Activated CD8-positive, alpha-beta T cell treated with anti-CD3 and anti-CD28 coated beads, Interleukin-2, amount 10 ng/mL, durations not matched to agents 7 days and 5 days (primary cell): ENCODE data around the gene LSM11. TPM values are rescaled to one million over a fixed set of nuclear protein-coding genes. Genes with fewer than 3 reads are reported as not detected.
A peak's percentile ranks its signal among the peaks of the same experiment; 100 is the strongest.

ENCODE experiments used
- ATAC-seq: fragments of 150-1000 bp; cut with Tn5 transposase; one replicate; pipeline ENCODE4 v1.10.0; 2021; ENCODE audit warnings: moderate library complexity
- CTCF ChIA-PET: fragments of 350-600 bp; sonication (Branson Sonifier 250); formaldehyde crosslinking; loops from one replicate; lab custom pipeline; 2021; ENCODE audit warnings: antibody characterized with exemption; lab: Charles Lee
- POLR2A ChIA-PET: fragments of 350-600 bp; sonication (Branson Sonifier 250); formaldehyde crosslinking; loops from one replicate; lab custom pipeline; 2021; ENCODE audit warnings: antibody characterized with exemption; lab: Charles Lee
- DNase-seq: peaks from one replicate; pipeline ENCODE4 v3.0.0-alpha.2; 2020
- H3K27ac Mint-ChIP-seq: one replicate; pipeline ENCODE4 v1.8.0; 2021; ENCODE audit warnings: mild to moderate bottlenecking, mixed read lengths
- H3K27me3 Mint-ChIP-seq: one replicate; pipeline ENCODE4 v1.8.0; 2021; ENCODE audit warnings: low read depth, mixed read lengths
- H3K36me3 Mint-ChIP-seq: one replicate; pipeline ENCODE4 v1.8.0; 2021; ENCODE audit warnings: low read depth, mixed read lengths
- H3K4me1 Mint-ChIP-seq: one replicate; pipeline ENCODE4 v1.8.0; 2021; ENCODE audit warnings: low read depth, mixed read lengths
- H3K4me3 Mint-ChIP-seq: one replicate; pipeline ENCODE4 v1.8.0; 2021; ENCODE audit warnings: mild to moderate bottlenecking, mixed read lengths
- H3K9me3 Mint-ChIP-seq: one replicate; pipeline ENCODE4 v1.8.0; 2022; ENCODE audit warnings: mixed read lengths; ENCODE audit not compliant: insufficient read depth
- total RNA-seq, 2 experiments: library from RNA; stranded (reverse); gene quantifications; one replicate each; pipeline ENCODE4 v1.2.3, GENCODE V29; 2021

Gene LSM11
- total RNA-seq, 2 experiments from 2014 or later, result 5.7 to 5.8 TPM

GRCh38 chr5:157735991-157736390 is 7.5 kb upstream of the LSM11 start:
- ChIA-PET CTCF (interaction anchor here (0.6 kb wide), 1 partner anchor 772 kb away, joined by 3 read pairs; no protein-coding TSS in a partner anchor), POLR2A (no interaction called here)
- Mint-ChIP-seq H3K27me3 (no peaks in the 10 kb centered on the region), H3K4me3 (no peak overlapping the region), H3K4me1 (peaks cover 18% of the 10 kb centered on the region), H3K9me3 (no peaks in the 10 kb centered on the region), H3K36me3 (peaks cover 22% of the 10 kb centered on the region), H3K27ac (no peak overlapping the region)
- no peak for DNase-seq
- ATAC-seq, result no peak

GRCh38 chr5:157739388-157740228 is 3.9 kb upstream of the LSM11 start:
- ATAC-seq, result no peak
- ChIA-PET CTCF (interaction anchor here (0.8 to 1.2 kb wide), 3 partner anchors 8 to 260 kb away, joined by 3 to 4 read pairs (median 3); no protein-coding TSS in a partner anchor), POLR2A (no interaction called here)
- H3K4me1 Mint-ChIP-seq, result peaks cover 16% of the 10 kb centered on the region
- no peak overlapping the region for H3K27ac Mint-ChIP-seq
- no peak for DNase-seq
- no peaks in the 10 kb centered on the region for H3K27me3 Mint-ChIP-seq
- H3K36me3 Mint-ChIP-seq, result peaks cover 16% of the 10 kb centered on the region
- no peak overlapping the region for H3K4me3 Mint-ChIP-seq
- no peaks in the 10 kb centered on the region for H3K9me3 Mint-ChIP-seq

DNA sequence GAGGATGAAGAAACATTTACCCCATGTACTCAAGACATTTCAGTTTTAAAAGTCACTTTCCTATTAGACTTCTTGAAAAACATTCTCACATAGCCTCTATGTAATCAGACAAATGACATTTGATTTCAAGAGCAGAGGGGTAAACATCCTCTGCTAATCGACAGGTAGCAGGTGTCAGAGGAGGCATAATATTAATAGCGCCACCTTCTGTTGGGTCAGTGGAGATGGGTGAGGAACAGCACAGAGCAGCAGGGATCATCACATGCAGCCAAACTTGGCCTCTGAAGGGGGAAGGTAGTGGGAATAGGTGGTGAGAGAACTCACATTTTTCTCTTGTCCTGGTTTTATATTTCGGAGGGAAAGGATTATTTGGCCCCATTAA is 3.3 kb upstream of the LSM11 start:
- Mint-ChIP-seq H3K4me3 (no peak overlapping the region), H3K27me3 (no peaks in the 10 kb centered on the region), H3K36me3 (peaks cover 16% of the 10 kb centered on the region), H3K4me1 (peaks cover 18% of the 10 kb centered on the region), H3K27ac (no peak overlapping the region), H3K9me3 (no peaks in the 10 kb centered on the region)
- DNase-seq (peak; percentile 48), ATAC-seq (no peak)
- CTCF ChIA-PET, result interaction anchor here (4.1 to 6.1 kb wide), 2 partner anchors 10 to 71 kb away, joined by 50 to 85 read pairs; partner anchors contain the start of genes C5orf52 and THG1L
- POLR2A ChIA-PET, result no interaction called here

- DNase-seq (no peak), ATAC-seq (no peak)
- peaks cover 18% of the 10 kb centered on the region for H3K36me3 Mint-ChIP-seq
- peaks cover 23% of the 10 kb centered on the region for H3K4me1 Mint-ChIP-seq
- no peaks in the 10 kb centered on the region for H3K27me3 Mint-ChIP-seq
- POLR2A ChIA-PET, result interaction anchor here (0.6 to 1.5 kb wide), 2 partner anchors 10 to 54 kb away, joined by 4 read pairs; partner anchors contain the start of gene THG1L
- H3K9me3 Mint-ChIP-seq, result no peaks in the 10 kb centered on the region
- no peak overlapping the region for H3K4me3 Mint-ChIP-seq
- CTCF ChIA-PET, result interaction anchor here (1.0 to 6.1 kb wide), 6 partner anchors 11 to 355 kb away, joined by 3 to 85 read pairs (median 46); partner anchors contain the start of genes C5orf52 and THG1L
- no peak overlapping the region for H3K27ac Mint-ChIP-seq
Measured at GRCh38 chr5:157741131-157741530, 2.4 kb upstream of the LSM11 start.

GRCh38 chr5:157744051-157745011 is 819 bp downstream of the LSM11 start:
- Mint-ChIP-seq H3K4me1 (peaks cover 33% of the 10 kb centered on the region), H3K36me3 (peaks cover 11% of the 10 kb centered on the region), H3K27ac (peak overlapping the region; percentile 89), H3K4me3 (peak overlapping the region; percentile 88), H3K9me3 (no peaks in the 10 kb centered on the region), H3K27me3 (no peaks in the 10 kb centered on the region)
- ATAC-seq (peak; percentile 37), DNase-seq (peak; percentile 38)
- POLR2A ChIA-PET, result interaction anchor here (0.6 to 2.0 kb wide), 4 partner anchors 9 to 63 kb away, joined by 3 to 10 read pairs (median 3); partner anchors contain the start of gene THG1L
- CTCF ChIA-PET, result interaction anchor here (0.7 to 6.1 kb wide), 43 partner anchors 9 to 1596 kb away, joined by 3 to 85 read pairs (median 4); partner anchors contain the start of genes C5orf52 and THG1L

- no peaks in the 10 kb centered on the region for H3K27me3 Mint-ChIP-seq
- H3K36me3 Mint-ChIP-seq, result peaks cover 8% of the 10 kb centered on the region
- no peak overlapping the region for H3K27ac Mint-ChIP-seq
- ATAC-seq (no peak), DNase-seq (no peak)
- H3K9me3 Mint-ChIP-seq, result no peaks in the 10 kb centered on the region
- ChIA-PET CTCF (interaction anchor here (1.5 to 6.1 kb wide), 4 partner anchors 15 to 312 kb away, joined by 4 to 85 read pairs (median 49); partner anchors contain the start of gene THG1L), POLR2A (no interaction called here)
- peak overlapping the region; percentile 27 for H3K4me3 Mint-ChIP-seq
- H3K4me1 Mint-ChIP-seq, result peaks cover 33% of the 10 kb centered on the region
Measured at GRCh38 chr5:157745041-157745456, 1.5 kb downstream of the LSM11 start.

DNA sequence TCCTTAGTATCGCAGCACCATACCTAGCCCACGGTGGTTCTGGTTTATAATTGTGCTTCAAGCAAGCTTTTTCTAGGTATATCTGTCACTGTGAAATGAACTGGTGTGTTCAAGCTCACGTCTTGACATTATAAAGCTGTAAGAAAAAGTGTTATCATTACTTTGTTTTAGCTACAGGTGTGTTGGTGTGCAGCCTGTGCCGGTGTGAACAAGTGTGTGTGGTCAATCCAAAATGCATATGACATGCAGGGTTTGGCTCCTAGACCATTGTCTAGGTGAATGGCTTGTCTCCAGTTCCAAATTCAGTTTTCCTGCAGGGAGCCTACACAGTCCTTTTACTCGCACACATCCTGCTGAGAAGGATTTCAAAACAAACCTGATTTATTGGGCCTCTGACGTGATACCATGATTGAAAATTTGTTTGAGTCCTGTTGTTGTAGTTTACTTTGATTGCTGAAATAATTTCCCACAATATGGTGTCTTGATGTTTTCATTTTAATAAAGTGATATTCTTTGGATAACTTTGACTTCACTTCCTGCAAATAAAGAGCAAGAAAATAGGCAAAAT is 3.7 kb downstream of the LSM11 start:
- Mint-ChIP-seq H3K4me1 (peaks cover 30% of the 10 kb centered on the region), H3K9me3 (no peaks in the 10 kb centered on the region), H3K27me3 (no peaks in the 10 kb centered on the region), H3K27ac (no peak overlapping the region), H3K4me3 (no peak overlapping the region), H3K36me3 (peaks cover 5% of the 10 kb centered on the region)
- CTCF ChIA-PET, result interaction anchor here (1.0 to 1.8 kb wide), 4 partner anchors 8 to 404 kb away, joined by 3 to 5 read pairs (median 4); no protein-coding TSS in a partner anchor
- no peak for ATAC-seq
- DNase-seq, result no peak
- POLR2A ChIA-PET, result no interaction called here

GRCh38 chr5:157747766-157748700 is 4.5 kb downstream of the LSM11 start:
- DNase-seq (no peak), ATAC-seq (no peak)
- Mint-ChIP-seq H3K4me3 (no peak overlapping the region), H3K9me3 (no peaks in the 10 kb centered on the region), H3K36me3 (peaks cover 9% of the 10 kb centered on the region), H3K4me1 (peaks cover 25% of the 10 kb centered on the region), H3K27ac (no peak overlapping the region), H3K27me3 (no peaks in the 10 kb centered on the region)
- ChIA-PET CTCF (interaction anchor here (1.0 to 1.1 kb wide), 2 partner anchors 9 to 405 kb away, joined by 3 to 4 read pairs; no protein-coding TSS in a partner anchor), POLR2A (no interaction called here)

GRCh38 chr5:157748760-157749461 is 5.4 kb downstream of the LSM11 start:
- DNase-seq, result no peak
- ChIA-PET POLR2A (no interaction called here), CTCF (no interaction called here)
- ATAC-seq, result no peak
- H3K9me3 Mint-ChIP-seq, result no peaks in the 10 kb centered on the region
- no peaks in the 10 kb centered on the region for H3K27me3 Mint-ChIP-seq
- peaks cover 22% of the 10 kb centered on the region for H3K4me1 Mint-ChIP-seq
- peaks cover 9% of the 10 kb centered on the region for H3K36me3 Mint-ChIP-seq
- no peak overlapping the region for H3K27ac Mint-ChIP-seq
- H3K4me3 Mint-ChIP-seq, result no peak overlapping the region

DNA sequence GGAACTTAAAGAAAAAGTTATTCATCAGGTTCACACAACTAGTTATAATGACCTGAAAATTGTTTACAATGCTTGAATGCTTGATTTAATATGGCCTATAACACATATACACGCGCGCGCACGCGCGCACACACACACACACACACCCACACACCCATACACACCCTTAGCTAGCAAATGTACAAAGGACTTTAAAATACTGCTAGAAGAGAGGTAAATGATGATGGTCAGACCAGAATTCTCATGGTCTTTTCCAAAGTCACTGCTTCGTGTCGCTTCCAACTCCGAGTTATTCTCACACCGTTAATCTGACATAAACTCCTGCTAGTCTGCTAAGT is 5.9 kb downstream of the LSM11 start:
- Mint-ChIP-seq H3K9me3 (no peaks in the 10 kb centered on the region), H3K4me3 (no peak overlapping the region), H3K27ac (no peak overlapping the region), H3K27me3 (no peaks in the 10 kb centered on the region), H3K4me1 (peaks cover 18% of the 10 kb centered on the region), H3K36me3 (peaks cover 10% of the 10 kb centered on the region)
- DNase-seq (no peak), ATAC-seq (no peak)
- ChIA-PET CTCF (interaction anchor here (0.9 kb wide), 1 partner anchor 13 kb away, joined by 4 read pairs; no protein-coding TSS in a partner anchor), POLR2A (no interaction called here)
